Cardiac fibroblast (primary cell): Measurements from ENCODE around the gene SEZ6L2.

Experiments used
- DNase-seq, 2 donors: peaks; one replicate each; pipeline versions ENCODE4 v3.0.0 to v3.0.0-alpha.2; 2010; ENCODE audit warnings: low read depth in 2 of 2
- H3K4me3 ChIP-seq, 2 donors: replicated peaks in 1 of 2; 1 replicate in 1 of 2; 2 replicates in 1 of 2; pipeline ENCODE4 v1.5.1; 2011; ENCODE audit warnings: low read depth in 2 of 2, low read length in 2 of 2, mild to moderate bottlenecking in 2 of 2, moderate library complexity in 1 of 2
- CTCF ChIP-seq: IDR thresholded peaks from one replicate; pipeline ENCODE4 v1.5.1; 2011; ENCODE audit warnings: low read depth, mild to moderate bottlenecking, low read length, inconsistent platforms

Gene SEZ6L2

GRCh38 chr16:29843931-29844330 is 55.4 kb downstream of the SEZ6L2 start:
- TF ChIP-seq CTCF = no peak
- no peak for DNase-seq
- no peak overlapping the region for H3K4me3 ChIP-seq

- H3K4me3 ChIP-seq = no peak overlapping the region
- no peak for DNase-seq
- TF ChIP-seq CTCF = no peak
These were observed 56.5 kb downstream of the SEZ6L2 start for GRCh38 chr16:29842732-29843346.

GRCh38 chr16:29841631-29842030 is 57.7 kb downstream of the SEZ6L2 start:
- no peak for TF ChIP-seq CTCF

GRCh38 chr16:29840240-29840639 is 59.1 kb downstream of the SEZ6L2 start:
- DNase-seq = no peak
- H3K4me3 ChIP-seq = no peak overlapping the region
- no peak for TF ChIP-seq CTCF

More at GRCh38 chr16:29841631-29842030, 57.7 kb downstream of the SEZ6L2 start:
- DNase-seq = no peak
- no peak overlapping the region for H3K4me3 ChIP-seq

- no peak overlapping the region for H3K4me3 ChIP-seq
- no peak for TF ChIP-seq CTCF
- no peak for DNase-seq
These were observed 59.5 kb downstream of the SEZ6L2 start for GRCh38 chr16:29839822-29840221.

GRCh38 chr16:29837841-29838240 is 61.5 kb downstream of the SEZ6L2 start:
- no peak for TF ChIP-seq CTCF
- H3K4me3 ChIP-seq = no peak overlapping the region
- no peak for DNase-seq

- no peak overlapping the region for H3K4me3 ChIP-seq
- no peak for DNase-seq
- no peak for TF ChIP-seq CTCF
These were observed 62.7 kb downstream of the SEZ6L2 start for GRCh38 chr16:29836623-29837022.
